Measurements from ENCODE around the gene FNIP1.
"Not testable (repeated sequence)": the region's sequence is repeated elsewhere in the genome, so short reads cannot be mapped to it uniquely, and the experiment has no call there.

FNIP1 gene

GRCh38 chr5:131796793-131797693, at the start of gene FNIP1:
Gene FNIP1 (minus strand): TSS chr5:131797017. CDS start chr5:131796921, 96 bp downstream.
- DNase-seq (ENCODE audit: low spot score), result peak; percentile 99

- no peak for DNase-seq (ENCODE audit: low spot score)
Measured at GRCh38 chr5:131846536-131846935, 49.7 kb upstream of the FNIP1 start.

GRCh38 chr5:131845828-131846227, 49.0 kb upstream of the FNIP1 start:
- DNase-seq (ENCODE audit: low spot score), result no peak

- not testable (repeated sequence) for DNase-seq (ENCODE audit: low spot score)
Measured at GRCh38 chr5:131842971-131843370, 46.2 kb upstream of the FNIP1 start.

- DNase-seq (ENCODE audit: low spot score), result not testable (repeated sequence)
Measured at GRCh38 chr5:131832702-131833101, 35.9 kb upstream of the FNIP1 start.

GRCh38 chr5:131825404-131826013, 28.7 kb upstream of the FNIP1 start:
- no peak for DNase-seq (ENCODE audit: low spot score)

GRCh38 chr5:131824631-131825030, 27.8 kb upstream of the FNIP1 start:
- DNase-seq (ENCODE audit: low spot score), result no peak

GRCh38 chr5:131821221-131821620, 24.4 kb upstream of the FNIP1 start:
- no peak for DNase-seq (ENCODE audit: low spot score)

GRCh38 chr5:131818001-131818724, 21.3 kb upstream of the FNIP1 start:
- DNase-seq (ENCODE audit: low spot score), result no peak

- no peak for DNase-seq (ENCODE audit: low spot score)
Measured at GRCh38 chr5:131814990-131815389, 18.2 kb upstream of the FNIP1 start.

GRCh38 chr5:131812371-131813160, 15.7 kb upstream of the FNIP1 start:
- no peak for DNase-seq (ENCODE audit: low spot score)

GRCh38 chr5:131810510-131811249, 13.9 kb upstream of the FNIP1 start:
- peak; percentile 17 for DNase-seq (ENCODE audit: low spot score)

GRCh38 chr5:131795879-131796792, 681 bp downstream of the FNIP1 start:
- DNase-seq (ENCODE audit: low spot score), result peak; percentile 70

GRCh38 chr5:131795228-131795627, 1.6 kb downstream of the FNIP1 start:
- no peak for DNase-seq (ENCODE audit: low spot score)

- DNase-seq (ENCODE audit: low spot score), result no peak
Measured at GRCh38 chr5:131794586-131794985, 2.2 kb downstream of the FNIP1 start.

- no peak for DNase-seq (ENCODE audit: low spot score)
Measured at GRCh38 chr5:131792896-131793295, 3.9 kb downstream of the FNIP1 start.

- DNase-seq (ENCODE audit: low spot score), result no peak
Measured at GRCh38 chr5:131791866-131792265, 5.0 kb downstream of the FNIP1 start.

- DNase-seq (ENCODE audit: low spot score), result no peak
Measured at GRCh38 chr5:131790550-131790949, 6.3 kb downstream of the FNIP1 start.

- no peak for DNase-seq (ENCODE audit: low spot score)
Measured at GRCh38 chr5:131789765-131790164, 7.1 kb downstream of the FNIP1 start.

GRCh38 chr5:131787736-131788135, 9.1 kb downstream of the FNIP1 start:
- DNase-seq (ENCODE audit: low spot score), result no peak

Measured in Ammon's horn (tissue), 1 donor.